HCEC 1CT (cell line): ENCODE measurements around the gene RAB3A.

ENCODE experiments used
- DNase-seq: peaks from one replicate; pipeline ENCODE4 v3.0.0-alpha.2; 2017

RAB3A gene

DNA sequence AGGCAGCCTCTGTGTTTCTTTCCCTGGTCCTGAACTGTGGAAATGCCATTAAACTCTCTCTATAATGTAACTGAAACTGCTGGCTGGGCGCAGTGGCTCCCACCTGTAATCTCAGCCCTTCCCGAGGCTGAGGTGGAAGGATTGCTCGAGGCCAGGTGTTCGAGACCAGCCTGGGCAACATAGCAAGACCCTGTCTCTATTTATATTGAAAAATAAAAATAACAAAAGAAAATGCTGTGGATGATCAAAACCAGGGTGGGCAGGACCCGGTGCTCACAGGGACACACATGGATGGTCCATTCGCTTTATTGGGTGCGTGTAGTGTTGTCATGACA lies 7.4 kb downstream of the RAB3A start:
- no peak for DNase-seq

DNA sequence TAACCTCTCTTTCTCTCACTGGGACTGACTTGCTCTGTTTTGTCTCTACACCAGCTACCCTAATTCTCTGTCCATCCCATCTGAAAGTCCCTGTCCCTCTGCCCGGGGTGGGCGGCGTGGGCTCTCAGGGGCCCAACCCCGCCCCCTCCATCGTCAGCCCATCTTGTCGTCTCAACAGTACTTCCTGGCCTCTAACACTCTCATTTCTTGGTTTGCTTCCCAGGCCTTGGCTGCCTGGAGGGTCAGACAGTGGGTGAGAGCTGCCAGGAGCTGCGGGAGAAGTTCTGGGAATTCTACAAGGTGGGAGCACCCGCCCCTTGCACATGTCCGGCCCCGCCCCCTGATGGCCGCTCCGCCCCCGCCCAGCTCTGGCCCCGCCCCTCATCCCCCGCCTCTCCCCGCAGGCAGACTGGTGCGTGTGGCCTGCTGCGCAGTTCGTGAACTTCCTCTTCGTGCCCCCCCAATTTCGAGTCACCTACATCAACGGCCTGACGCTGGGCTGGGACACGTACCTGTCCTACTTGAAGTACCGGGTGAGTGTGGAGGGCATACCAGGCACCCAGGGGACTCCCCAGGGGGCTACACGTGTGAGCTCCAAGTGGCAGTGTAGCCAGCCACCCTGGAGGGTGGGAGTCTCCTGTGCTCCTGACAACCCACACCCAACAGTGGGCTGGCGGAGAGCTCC lies 9.1 kb downstream of the RAB3A start:
- DNase-seq = no peak

DNA sequence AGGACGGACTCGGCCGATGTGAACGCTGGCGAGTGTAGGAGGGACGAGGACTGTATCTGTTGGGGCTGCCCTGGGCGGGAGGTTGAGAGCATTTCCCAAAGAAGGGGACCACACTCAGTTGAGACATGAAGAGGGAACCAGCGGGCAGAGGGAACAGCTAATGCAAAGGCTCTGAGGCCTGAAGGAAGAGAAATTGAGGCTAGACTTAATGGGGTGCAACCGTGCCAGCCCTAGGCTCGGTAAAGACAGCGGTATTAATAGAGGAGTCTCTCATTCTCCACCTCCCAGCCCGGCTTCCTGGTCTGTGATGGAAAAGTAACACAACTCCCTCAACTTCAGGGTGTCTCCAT lies 9.7 kb downstream of the RAB3A start:
- DNase-seq = no peak

DNA sequence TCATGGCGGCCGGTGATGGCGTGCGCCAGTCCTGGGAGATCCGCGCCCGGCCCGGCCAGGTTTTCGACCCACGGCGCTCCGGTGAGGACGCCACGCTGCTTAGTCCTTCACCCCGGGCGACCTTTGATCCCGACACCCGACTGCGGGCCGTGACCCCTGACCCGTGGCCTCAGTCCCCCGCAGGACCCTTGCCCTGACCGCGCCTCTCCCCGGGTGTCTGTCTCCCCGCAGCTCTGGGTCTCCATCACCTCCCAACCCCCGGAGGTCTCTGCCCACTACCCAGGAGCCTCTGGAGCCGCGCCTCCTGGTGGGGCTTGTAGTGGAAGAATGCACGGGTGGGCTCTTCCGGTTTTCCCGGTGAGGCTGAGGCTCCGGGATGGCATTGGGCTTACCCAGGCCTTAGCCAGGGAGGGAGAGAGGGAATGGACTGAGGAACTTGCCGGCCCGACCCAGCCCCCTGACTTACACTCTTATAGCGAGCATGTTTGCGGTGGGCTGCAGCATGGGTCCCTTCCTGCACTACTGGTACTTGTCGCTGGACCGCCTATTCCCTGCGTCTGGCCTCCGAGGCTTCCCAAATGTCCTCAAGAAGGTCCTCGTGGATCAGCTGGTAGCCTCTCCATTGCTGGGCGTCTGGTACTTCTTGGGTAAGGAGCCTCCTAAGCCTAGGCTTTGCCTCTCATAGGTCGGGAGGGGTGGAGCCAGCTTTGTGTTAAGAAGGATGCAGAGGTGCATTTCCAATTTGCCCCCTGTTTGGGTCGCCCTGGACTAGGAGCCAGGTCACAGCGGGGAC lies 10.3 kb downstream of the RAB3A start:
- DNase-seq = no peak

DNA sequence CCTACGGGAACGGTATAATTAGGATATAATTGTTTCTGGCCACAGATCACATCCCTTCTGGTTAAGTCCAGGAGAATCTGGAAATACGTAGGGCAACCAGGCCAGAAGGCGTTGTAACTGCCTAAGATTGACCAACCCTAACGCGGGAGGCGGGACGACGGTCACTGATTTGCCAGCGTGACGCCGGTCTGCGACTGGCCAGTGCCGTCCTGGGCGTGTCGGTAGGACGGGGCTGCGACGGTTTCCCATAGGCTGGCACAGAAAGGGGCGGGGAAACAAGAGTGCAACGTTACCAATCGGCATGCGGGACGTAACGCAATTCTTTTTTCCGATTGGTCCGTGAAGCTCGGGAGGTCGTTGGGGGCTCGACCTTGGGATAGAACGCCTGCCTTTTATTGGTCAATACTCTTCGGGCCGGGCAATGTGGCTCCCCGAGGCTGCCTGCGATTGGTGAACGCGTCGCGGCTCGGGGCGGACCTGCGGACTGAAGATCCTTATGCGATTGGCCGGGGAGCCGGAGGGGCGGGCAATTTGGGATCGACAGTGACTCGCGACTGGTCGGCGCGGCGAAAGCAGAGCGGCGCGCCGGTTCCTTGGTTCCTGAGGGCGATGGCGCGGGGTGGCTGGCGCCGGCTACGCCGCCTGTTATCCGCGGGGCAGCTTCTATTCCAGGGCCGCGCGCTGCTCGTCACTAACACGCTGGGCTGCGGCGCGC lies 11.0 kb downstream of the RAB3A start, which contains the start of gene MPV17L2:
TSS of gene MPV17L2 (plus strand) at position 546 of the 715 bp plus-strand sequence. CDS start at position 610, 64 bp downstream.
- DNase-seq = peak; percentile 100

DNA sequence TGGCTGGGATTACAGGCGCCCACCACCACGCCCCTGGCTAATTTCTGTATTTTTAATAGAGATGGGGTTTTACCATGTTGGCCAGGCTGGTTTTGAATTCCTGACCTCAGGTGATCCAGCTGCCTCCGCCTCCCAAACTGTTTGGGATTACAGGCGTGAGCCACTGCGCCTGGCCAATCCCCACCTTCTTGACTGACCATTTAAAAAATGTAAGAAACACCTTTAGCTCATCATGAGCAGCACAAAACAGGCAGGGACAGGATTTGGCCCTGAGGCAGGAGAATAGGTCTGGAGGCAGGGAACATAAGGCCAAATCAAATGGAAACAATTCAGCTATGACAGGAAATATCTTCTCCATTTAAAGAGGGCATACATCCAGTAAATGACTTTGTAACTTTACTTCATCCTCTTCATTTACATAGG lies 12.2 kb downstream of the RAB3A start:
- no peak for DNase-seq

DNA sequence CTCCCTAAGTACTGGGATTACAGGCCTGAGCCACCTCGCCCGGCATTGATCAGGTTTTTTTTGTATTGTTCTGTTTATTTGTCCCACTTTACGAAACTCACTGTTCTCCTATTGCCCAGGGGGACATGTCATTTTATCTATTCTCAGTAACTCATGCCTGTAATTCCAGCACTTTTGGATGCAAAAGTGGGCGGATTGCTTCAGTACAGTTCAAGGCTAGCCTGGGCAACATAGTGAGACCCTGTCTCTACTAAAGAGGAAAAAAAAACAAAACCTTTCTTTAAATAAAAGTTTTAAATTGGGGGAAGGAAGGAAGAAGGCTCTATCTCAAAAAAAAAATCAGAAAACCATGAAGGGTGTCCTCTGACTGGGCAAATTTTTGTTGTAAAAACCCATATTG lies 13.6 kb downstream of the RAB3A start:
- no peak for DNase-seq

DNA sequence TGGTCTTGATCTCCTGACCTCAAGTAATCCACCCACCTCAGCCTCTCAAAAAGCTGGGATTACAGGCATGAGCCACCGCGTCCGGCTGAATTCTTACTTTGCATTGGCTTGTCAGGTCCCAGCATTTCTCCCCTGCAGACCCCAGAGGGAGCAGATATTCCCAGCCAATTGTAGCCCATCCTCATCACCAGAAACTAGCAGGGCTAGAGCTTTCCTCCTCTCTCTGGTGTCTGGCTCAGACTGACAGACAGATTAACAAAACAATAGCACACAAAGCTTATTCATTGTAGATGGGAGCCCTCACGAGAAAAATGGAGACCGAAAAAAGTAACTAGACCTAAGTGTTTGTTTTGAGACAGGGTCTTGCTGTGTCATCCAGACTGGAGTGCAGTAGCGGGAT lies 18.3 kb downstream of the RAB3A start:
- DNase-seq = no peak

DNA sequence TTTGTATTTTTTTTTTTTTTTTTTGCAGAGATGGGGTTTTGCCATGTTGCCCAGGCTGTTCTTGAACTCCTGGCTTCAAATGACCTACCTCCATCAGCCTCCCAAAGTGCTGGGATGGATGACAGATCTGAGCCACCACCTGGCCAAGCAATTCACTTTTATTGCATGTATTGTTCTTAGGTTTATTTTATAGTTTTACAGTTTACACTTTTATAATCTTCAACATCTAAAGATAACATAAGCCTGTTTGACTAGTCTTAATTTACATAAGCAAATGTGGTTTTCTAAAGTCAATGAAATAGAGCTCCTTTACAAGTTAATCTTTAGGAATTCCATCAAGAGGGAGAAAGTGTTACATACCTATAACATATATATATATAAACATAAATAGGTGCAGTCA lies 20.3 kb downstream of the RAB3A start:
- DNase-seq = no peak

DNA sequence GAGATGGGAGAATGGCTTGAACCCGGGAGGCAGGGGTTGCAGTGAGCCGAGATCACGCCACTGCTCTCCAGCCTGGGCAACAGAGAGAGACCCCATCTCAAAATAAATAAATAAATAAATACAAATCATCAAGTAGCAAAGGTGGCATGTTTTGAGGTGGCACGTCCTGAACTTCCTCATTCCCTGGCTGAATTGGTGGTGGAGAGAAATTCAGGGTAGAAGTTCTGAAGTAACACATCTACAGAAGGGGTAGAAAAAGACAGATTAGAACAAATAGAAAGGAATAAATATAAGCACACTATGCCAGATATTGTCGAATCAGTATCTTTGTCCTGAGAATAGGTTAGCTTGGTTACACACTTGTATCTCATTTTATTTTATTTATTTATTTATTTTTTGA lies 23.9 kb downstream of the RAB3A start:
- no peak for DNase-seq

DNA sequence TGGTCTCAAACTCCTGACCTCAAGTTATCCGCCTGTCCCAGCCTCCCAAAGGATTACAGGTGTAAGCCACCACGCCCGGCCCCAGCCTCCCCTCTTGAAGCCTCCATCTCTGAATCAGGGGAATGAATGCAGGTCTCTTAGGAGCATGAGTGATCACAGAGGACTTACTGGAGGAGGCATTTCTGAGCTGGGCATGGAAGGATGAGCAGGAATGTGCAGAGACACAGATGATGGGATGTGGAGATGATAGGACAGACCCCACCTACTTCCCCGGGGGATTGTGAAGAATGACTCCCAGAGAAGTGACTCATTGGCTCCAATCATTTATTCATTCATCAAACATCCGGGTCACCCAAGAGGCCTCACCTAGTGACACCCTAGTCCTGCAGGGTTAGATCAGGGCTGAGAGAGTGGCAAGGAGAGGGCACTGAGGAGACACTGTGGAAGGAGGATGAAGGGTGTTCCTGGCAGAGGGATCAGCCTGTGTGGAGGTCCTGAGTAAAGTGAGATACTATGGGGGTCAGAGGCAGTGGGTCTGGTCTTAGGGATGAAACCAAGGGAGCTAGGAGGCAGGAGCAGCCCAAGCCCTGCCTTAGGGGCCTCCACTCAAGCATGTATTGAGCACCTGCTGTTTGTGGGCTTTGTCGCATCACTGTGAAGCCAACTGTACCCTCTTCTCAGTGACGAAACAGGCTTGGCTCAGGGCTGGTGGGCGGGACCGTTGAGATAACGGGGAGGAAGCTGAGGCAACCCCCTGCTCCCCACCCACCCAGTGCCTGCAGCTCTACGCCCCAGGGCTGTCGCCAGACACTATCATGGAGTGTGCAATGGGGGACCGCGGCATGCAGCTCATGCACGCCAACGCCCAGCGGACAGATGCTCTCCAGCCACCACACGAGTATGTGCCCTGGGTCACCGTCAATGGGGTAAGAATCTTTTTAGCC lies 27.2 kb downstream of the RAB3A start:
- no peak for DNase-seq

DNA sequence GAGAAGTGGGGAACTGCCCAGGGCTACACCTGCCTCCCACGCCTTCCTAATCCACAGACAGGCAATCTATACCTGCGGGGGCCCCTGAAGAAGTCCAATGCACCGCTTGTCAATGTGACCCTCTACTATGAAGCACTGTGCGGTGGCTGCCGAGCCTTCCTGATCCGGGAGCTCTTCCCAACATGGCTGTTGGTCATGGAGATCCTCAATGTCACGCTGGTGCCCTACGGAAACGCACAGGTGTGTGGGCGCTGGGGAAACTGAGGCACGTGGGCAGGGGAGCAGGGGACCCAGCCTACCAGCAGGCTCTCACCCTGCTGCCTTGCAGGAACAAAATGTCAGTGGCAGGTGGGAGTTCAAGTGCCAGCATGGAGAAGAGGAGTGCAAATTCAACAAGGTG lies 28.9 kb downstream of the RAB3A start:
- DNase-seq = no peak

DNA sequence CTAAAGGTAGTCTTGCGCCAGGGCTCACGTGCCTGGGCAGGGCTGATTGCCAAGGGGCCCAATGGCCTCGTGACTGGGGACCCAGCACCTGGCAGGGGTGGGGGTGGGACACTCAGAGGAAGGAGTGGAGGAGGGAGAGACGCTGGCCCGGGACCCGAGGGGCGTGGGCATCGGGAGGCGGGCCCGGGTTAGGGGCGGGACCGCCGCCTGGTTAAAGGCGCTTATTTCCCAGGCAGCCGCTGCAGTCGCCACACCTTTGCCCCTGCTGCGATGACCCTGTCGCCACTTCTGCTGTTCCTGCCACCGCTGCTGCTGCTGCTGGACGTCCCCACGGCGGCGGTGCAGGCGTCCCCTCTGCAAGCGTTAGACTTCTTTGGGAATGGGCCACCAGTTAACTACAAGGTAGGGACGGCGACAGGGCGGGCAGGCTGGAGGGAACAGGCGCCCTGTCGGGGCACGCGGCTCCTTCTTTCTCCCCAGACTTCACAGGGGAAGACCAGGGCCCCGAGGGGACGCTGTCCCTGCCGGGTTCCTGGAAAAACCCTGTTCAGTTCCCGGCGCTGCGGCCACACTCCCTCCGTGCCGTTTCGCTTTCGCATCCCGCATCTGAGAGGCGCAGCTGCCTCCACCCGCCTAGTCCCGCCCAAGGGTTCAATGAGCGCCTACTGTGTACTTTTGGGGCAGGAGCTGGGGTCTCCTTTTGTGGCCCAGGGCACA lies 30.1 kb downstream of the RAB3A start, which contains the start of gene IFI30:
TSS of gene IFI30 (plus strand) at position 242 of the 717 bp plus-strand sequence. CDS start at position 271, 29 bp downstream.
- DNase-seq = no peak

DNA sequence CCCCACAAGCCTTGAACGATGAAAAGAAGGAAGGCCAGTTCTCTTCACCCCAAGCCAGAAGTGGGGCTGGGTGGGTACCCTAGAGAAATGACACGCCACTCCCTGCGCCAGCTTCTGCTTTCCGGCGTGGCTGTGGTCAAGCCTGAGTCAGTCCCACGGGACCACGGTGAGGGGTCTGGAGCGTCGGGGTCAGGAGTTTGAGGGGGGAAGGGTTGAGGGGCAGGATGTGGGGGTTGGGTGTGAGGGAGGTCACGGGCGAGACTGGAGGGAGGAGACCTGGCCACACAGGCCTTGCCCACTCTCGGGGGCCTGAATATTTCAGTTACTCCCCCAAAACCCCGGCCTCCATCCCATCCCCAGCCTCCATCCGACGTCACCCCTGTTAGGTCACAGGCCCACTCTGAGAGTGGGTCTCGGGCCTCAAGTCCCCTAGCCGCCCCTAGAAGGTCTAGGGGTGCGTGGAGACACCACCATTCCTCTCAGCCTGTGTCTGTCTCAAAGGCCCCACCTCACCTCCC lies 30.7 kb downstream of the RAB3A start:
- DNase-seq = no peak

DNA sequence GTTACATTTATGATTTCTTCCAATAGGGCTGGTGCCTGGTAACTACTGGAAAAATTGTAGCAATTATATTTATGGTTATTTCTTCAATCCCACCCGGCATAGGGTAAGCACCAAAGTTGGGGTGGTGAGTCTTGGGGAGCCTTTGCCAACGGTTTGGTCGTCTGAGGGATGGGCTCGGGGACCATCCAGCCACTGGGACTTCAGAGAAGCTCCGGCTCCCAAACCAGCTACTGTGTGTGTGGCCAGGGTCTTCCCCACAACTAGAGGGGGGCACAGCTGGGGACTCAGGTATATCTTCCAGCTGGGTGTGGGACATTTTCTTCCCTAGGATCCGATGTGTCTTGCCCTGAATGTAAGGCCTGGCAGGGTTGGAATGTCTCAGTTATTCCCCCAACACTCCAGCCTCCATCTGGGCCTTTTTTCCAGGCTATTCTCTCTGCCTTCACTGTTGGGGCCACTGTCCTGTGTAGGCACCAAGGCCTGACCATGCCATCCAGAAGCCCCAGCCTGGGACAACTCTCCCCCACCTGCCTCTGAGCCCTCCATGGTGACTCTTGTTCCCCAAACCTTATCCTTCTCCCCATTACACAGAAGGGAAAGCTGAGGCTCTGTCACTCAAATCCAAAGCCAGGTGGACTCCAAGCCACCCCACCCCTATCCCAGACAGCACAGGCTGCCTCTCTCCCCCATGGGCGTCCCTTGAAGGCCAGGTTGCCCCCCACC lies 31.4 kb downstream of the RAB3A start:
- no peak for DNase-seq

DNA sequence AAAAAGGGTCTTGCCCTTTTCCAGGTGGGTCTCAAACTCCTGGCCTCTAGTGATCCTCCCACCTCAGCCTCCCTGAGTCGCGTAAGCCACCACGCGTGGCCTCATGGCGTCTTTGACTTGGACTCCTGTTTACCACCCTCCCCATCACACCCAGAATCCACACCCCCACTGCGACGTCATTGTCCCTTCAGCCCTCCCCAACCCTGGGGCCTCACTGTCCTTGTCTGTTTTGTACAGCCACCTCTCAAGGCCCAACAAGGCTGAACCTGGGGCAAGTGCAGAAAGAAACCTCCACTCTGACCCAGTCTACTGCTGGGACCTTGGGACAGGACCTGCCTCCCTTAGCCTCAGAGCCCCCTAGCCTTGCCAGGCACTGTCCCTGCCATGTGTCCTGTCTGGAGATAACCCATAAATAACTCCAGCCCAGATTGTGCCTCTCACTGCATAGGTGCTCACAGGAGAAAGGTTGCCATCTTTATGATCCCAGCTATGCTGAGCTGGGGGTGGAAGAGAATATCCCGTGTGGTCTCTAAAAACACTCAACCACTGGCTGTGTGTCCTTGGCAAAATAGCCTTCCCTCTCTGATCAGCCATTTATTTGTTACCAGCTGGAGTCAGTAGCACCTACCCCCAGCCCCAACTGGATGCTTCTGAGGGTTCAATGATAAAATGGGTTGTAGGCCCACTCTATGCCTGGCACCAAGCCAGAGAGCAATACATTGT lies 32.1 kb downstream of the RAB3A start:
- DNase-seq = no peak

DNA sequence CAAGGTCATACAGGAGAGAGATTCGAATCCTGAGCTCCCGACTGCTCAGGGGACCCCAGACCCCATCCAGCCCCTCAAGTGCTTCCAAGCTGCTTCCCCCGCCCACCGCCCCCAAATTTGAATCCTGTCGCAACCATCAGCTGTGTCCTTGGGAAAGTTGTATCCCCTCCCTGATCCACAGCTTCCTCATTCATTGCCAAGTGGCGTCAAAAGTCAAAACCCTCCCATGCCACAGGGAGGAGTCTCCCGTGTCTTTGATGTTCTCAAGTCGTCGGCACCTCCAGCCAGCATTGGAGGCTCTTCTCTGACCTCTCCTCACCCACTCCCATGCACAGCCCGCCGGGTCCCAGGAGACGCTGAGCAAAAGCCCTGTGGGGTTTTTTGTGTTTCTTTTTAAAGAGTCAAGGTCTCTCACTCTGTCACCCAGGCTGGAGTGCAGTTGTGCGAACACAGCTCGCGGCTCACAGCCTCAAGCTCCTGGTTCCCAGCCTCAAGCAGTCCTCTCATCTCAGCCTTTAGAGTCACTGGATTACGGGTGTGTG lies 33.1 kb downstream of the RAB3A start:
- no peak for DNase-seq

DNA sequence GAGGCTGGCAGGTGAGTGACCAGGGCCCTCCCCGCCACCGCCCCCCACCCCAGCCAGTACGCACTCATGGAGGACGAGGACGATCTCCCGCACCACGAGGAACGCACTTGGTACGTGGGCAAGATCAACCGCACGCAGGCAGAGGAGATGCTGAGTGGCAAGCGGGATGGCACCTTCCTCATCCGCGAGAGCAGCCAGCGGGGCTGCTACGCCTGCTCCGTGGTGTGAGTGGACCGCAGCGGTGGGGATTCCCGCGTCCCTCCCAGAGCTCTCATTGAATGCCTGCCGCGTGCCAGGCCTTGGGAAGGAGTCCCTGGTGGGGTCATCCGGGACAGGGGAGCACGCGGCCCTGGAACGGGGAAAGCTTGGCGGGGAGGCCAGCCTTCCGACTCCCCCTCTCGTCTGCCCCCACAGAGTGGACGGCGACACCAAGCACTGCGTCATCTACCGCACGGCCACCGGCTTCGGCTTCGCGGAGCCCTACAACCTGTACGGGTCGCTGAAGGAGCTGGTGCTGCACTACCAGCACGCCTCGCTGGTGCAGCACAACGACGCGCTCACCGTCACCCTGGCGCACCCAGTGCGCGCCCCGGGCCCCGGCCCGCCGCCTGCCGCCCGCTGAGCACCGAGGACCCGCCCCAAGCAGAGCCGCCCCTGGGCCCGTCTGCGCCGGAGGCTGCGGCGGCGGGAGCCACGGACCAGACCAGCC lies 35.0 kb downstream of the RAB3A start:
- DNase-seq = no peak

DNA sequence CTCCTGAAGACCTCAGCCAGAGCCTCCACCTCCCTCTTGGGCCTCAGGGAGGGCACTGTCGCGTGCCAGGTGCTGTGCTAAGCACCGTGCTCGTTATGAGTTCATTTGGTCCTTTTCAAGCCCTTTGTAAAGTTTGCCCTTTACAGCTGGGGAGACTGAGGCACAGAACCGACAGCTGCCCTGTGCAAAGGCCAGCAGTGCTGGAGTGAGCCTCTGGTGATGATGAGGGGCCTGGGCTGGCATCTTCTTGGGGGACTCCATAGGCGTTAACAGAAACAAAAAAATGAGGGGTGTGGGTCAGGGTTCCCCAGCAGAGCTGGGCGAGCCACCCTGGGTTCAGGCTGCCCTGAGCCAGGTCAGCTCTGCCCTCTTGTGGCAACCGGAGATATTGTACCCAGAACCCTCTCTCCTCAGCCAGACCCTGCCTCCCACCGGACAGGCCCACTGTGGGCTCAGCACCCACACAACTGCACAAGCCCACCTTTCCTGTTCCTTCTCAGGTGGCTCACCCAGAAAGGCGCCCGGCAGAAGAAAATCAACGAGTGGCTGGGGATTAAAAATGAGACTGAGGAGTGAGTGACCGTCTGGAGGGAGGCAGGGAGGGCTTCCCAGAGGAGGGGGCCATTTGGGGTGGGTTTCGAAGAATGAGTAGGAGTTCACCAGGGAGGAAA lies 35.7 kb downstream of the RAB3A start:
- peak; percentile 28 for DNase-seq
